Fibroblast of skin of back (primary cell): ENCODE data around the gene DIDO1.
A peak's percentile ranks its signal among the peaks of the same experiment; 100 is the strongest.
"Not testable (repeated sequence)": the region's sequence is repeated elsewhere in the genome, so short reads cannot be mapped to it uniquely, and the experiment has no call there.

Source experiments
- DNase-seq: peaks from one replicate; pipeline ENCODE4 v3.0.0-alpha.2; 2013

The DIDO1 gene

GRCh38 chr20:62962221-62962879 is 36.0 kb upstream of the DIDO1 start:
- no peak for DNase-seq

DNA sequence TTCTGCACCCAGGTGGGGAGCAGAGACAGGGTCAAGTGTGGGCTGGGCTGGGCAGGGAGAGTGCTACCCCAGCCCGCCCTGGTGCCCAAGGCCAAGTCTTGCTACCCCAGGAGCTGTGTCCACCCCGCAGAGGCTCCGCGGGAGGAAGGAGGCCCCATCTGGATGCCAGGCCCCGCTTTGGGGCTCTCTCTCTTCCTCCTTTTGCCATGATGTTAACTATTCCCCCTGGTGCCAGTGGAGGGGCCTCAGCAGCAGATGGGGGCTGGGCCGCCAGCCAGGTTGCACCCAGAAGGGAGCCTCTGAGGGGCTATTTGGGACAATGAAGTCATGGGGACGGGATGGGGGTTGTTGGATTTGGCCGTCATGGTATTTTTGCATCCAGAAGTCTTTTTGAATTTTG is 35.5 kb upstream of the DIDO1 start:
- DNase-seq, result no peak

DNA sequence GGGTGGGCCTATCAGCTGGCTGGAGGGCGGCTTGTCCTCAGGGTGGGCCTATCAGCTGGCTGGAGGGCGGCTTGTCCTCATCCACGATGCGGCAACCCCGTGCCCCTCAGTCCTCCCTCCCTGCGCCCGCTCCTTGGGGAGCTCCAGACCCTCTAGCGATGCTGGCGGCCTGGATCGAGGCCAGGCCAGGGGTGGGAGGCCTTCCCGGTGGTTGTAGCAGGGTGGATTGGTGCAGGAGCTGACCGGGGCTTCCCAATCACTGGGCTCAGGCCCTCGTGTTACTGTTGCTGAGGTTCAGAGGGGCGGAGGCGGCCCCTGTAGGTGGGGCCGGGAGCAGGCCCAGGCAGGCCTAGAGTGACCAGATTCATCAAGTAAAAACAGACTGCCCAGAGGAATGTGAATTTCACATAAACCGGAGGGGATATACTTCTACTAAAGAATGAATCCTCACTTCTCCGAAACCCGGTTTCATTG is 35.0 kb upstream of the DIDO1 start:
- DNase-seq, result no peak

DNA sequence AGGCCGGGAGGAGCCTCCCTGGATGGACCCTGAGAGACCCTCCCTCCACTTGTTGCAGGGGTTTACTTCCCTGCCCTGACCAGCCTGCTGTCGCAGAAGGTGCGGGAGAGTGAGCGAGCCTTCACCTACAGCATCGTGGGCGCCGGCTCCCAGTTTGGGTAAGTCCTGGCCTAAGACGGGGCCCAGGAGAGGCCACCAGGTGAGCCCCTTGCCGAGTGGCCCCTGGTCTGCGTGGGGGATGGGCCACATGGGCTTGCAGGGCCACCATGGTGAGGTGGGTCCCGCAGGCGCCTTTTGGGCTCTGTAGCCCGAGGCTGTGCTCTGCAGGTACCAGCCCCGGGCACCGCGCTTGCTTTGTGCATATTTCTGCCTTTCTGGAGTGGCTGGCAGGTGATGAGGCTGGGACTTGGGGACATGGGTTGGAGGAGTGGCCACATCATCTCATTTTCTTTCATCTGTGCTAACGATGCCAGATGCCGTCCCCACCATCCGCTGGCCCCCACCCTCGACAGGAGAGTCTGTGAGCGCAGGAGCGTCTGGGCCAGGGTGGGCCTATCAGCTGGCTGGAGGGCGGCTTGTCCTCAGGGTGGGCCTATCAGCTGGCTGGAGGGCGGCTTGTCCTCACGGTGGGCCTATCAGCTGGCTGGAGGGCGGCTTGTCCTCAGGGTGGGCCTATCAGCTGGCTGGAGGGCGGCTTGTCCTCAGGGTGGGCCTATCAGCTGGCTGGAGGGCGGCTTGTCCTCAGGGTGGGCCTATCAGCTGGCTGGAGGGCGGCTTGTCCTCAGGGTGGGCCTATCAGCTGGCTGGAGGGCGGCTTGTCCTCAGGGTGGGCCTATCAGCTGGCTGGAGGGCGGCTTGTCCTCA is 34.4 kb upstream of the DIDO1 start:
- DNase-seq, result not testable (repeated sequence)

- no peak for DNase-seq
These were observed 33.7 kb upstream of the DIDO1 start for GRCh38 chr20:62959998-62960436.

GRCh38 chr20:62959101-62959971 is 33.0 kb upstream of the DIDO1 start:
- DNase-seq, result no peak

GRCh38 chr20:62958388-62959100 is 32.2 kb upstream of the DIDO1 start:
- no peak for DNase-seq

DNA sequence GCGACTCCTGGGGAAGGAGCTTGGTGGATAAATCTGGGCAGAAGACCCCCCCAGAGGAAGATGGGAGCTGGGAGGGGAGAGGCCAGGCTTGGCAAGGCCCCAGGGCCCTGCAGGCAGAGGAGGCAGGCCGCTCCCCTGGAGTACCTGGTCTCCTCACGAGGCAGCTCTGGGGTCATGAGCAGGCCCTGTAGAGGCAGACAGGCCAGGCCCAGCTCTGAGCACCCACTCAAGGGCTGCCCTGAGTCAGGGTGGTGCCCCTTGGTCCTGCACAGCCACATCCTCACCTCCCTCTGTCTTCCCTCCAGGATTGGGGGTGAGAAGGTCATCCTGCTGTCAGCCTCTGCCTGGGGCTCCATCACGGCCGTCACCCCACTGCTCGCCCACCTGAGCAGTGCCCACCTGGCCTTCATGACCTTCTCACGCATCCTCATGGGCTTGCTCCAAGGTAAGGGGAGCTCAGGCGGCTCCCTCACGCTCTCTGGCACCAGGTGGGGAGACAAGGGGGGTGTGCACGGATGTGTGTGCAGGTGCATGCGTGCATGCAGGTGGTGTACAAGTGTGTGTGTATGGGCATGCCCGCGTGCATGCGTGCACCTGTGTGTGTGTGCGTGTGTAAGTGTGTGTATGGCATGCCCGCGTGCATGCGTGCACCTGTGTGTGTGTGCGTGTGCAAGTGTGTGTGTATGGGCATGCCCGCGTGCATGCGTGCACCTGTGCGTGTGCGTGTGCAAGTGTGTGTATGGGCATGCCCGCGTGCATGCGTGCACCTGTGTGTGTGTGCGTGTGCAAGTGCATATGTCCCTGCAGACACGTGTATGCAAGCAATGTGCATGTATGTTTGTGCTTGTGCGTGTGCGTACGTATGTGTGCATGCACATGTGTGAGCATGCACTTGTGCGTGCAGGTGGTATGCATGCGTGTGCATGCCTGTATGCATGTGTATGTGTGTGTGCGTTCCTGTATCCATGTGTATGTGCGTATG is 31.1 kb upstream of the DIDO1 start:
- no peak for DNase-seq

DNA sequence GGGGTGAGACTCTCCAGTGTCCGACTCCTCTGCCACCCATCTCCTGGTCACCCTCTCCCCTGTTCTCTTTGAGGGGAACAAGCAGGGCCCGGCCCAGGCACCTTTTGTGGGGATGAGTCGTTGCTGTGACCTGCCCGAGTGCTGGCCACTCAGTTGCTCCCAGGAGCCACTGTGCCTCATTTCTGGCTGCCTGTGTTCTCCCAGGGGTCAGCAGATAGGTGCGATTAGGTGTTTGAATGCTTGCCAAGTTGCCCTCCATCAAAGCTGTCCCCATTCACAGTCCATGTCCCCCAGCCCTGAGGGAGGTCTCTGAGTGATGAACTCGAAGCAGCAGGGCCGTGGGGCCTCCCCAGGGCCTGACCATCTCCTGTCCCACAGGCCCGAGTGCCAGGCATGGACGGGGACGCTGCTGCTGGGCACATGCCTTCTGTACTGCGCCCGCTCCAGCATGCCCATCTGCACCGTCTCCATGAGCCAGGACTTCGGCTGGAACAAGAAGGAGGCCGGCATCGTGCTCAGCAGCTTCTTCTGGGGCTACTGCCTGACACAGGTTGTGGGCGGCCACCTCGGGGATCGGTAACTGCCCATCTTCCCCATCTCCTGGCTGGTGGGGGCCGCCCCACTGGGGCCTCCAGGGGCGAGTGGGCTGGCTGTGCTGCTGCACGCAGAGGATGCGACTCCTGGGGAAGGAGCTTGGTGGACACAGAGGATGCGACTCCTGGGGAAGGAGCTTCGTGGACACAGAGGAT is 30.3 kb upstream of the DIDO1 start:
- no peak for DNase-seq

- DNase-seq, result no peak
These were observed 29.4 kb upstream of the DIDO1 start for GRCh38 chr20:62955519-62956386.

DNA sequence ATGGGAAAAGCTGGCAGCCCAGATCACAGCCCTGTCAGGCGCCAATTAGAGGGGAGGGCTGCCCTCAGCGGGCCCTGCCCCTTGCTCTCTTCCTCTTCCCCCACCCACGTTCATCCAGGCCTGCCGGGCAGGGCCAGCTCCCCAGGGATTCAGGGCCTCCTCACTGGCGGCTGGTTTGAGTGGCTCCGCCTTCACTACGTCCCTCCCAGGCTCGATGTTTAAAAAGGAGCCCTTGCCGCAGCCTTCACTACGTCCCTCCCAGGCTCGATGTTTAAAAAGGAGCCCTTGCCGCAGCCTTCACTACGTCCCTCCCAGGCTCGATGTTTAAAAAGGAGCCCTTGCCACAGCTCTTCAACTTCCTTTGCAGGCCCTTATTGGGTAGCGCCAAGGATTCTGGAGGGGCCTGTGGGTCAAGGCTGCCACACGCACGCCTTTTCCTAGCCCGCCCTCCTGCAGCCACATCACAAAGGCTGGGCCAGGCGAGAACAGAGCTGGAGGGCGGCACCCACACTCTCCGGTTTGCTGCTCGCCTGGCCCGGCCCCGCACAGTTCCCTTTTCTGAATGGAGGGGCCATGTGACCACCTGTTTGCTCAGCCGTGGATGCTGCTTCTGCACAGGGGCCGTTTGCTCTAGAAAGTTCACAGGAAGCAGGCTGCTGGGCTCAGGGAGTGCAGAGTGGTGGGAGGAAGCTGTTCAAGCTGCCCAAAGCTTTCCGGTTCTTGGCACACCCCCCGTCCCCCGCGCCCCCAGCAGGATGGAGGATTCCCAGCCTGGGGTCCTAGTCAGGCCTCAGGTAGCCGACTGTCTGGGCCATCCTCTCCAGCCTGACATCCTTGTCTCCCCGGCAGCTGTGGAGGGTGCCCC is 27.8 kb upstream of the DIDO1 start:
- peak; percentile 83 for DNase-seq

DNA sequence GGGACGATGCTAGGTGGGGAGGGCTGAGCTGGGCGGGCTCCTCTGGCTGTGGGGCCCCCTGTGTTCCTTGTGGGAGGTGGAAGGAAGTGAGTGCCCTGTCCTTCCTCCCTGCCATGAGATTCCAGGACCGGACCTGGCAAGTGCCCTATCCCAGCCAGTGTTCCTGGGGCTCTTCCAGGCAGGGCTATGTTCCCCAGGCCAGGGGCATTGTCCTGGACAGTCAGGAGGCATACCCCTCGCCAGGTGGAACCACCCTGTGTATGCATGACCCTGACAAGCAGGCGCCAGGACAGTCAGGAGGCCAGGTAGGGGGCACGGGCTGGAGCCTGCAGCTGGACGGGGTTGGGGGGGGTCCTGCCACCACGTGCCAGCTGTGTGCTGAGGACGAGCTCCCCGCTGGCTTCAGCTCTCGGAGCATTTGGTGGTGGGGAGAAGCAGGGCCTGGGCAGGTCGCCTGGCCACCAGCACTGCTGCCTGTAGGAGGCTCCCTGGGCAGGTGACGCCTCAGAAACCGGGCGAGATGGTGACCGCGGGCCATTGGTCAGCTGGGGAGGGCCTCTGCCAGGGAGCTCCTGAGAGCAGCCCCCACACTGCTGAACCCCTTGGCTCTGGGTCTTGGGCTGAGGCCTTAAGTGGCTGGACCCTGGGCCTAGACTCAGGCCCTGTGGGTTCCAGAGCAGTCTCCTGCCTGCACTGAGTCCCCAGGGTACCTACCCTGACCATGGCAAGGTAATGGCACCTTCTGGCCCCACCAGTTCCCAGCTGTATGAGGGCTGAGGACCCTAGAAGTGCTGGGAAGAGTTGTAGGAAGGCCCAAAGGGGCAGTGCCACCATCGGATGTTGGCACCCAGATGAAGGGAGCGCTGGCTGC is 26.9 kb upstream of the DIDO1 start:
- peak; percentile 22 for DNase-seq

GRCh38 chr20:62952373-62952967 is 26.2 kb upstream of the DIDO1 start, which contains the start of gene SLC17A9:
Gene SLC17A9 (plus strand): TSS chr20:62952709. CDS start chr20:62952831, 122 bp downstream.
- peak; percentile 62 for DNase-seq

- no peak for DNase-seq
These were observed 25.6 kb upstream of the DIDO1 start for GRCh38 chr20:62951896-62952372.

DNA sequence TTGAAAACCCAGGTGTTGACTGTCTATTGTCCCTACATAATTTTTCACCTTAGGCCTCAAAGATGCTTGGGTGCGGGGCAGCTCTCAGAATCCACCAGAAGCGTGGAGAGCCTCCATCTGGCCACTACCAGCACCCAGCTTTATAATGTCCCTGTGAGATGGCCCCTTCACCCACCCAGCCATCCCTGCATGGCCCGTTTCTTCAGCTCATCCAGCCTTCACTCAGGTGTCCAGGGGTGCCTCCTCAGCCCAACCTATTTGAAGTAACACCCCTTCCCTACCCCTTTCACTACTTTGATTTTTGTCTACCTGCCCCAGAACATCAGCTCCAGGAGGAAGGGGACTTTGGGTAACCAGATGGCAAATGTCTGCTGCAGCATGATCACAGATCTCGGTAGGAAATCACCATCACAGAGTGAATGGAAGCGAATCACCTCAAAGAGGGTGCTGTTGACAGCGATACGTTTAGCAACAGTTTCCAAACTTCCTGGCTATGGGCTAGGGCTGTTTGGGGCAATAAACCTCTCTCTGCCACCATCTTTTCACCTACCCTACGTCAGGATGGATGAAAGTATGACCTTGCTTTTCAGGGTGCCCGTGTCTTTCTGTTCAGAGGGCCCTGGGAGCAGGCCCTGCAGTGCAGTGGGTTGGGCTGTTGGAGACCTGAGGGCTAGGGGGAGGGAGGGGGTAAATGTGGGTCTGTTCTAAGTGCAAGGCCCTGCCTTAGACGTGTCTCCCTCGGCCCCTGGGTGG is 25.0 kb upstream of the DIDO1 start:
- no peak for DNase-seq

- DNase-seq, result no peak
These were observed 24.4 kb upstream of the DIDO1 start for GRCh38 chr20:62950741-62951140.
